SHP77 treated with DMSO at 0.1 percent for 48 hours (cell line): ENCODE measurements around the gene IFIT1.
"Not testable (repeated sequence)": the region's sequence is repeated elsewhere in the genome, so short reads cannot be mapped to it uniquely, and the experiment has no call there.

ENCODE experiments used
- DNase-seq: peaks from one replicate; lab custom pipeline; 2025; lab: John Stamatoyannopoulos, UW

IFIT1 gene

DNA sequence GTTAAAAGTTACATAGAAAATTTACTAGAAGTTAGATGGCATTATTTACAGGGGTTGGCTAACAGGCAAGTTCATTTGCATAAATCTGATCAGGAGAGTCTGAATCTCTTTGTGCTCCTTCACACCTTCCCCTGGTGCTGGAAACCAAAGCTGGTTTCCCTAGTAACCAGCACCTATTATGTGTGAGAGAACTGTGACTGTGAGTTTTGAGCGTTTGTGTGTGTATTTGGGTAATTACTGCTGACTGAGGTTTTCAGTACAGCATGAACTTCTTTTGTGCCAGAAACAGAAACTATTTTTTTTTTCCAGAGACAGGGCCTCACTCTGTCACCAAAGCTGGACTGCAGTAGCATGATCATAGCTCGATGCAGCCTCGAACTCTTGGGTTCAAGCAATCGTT, 24.9 kb upstream of the IFIT1 start:
- no peak for DNase-seq

DNA sequence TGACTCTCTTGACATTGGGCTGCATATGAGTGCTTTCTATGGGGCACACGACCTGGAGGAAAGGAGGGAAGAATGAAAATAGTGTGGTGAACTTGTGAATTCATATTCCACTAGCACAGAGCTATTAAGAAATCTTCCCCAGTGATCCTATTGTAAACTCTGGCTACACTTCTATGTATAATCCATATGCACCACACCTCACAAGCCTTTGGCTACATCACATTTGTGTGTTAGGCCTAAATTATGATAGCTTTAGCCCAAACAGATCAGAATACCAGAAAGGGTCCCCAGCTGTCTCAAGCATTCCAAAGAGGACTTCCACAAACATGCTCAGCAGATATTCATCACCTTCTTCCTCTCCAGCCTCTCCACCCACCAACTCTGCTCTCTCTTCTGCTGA, 24.3 kb upstream of the IFIT1 start:
- no peak for DNase-seq

DNA sequence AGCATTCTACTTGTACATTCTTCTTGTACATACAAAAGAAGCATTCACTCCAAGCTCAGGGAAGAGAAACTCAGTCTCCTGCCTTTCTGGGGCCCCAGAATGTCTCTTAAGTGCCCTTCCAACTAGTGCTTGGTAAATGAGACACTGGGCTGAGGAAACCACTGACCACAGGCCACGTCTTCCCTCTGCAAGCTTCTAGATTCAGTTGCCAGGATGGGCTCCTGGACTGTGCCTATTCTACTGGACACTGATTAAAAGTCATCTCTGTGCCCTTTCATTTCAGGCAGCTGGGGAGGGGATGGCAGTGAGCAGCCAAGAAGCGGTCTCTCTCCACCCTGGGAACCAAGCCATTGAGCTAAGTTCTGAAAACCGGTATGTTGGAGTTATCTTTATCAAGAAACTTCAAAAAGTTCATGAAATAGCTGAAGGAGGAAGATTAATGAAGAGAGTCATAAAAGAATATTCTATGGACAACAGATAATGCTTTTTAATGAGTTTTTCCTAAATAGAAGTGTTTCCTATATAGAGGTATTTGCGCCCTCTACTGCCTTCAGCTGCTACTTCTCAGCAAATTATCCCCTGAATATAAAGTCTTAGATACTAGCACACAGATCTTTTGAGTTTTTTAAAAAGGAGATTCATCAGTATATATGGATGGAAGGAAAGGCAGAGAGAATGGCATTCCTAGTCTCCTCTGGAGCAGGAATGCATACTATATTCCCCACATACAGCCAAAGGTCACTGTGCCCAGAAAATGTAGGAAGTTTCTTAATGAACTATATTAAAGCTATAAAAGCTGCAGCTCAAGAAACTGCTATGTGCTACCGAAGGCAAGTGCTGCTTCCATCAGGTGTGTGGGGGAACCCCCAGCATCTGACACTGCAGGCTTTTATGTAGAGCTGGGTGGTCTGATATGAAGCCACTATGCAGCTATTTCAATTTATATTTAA, 23.0 kb upstream of the IFIT1 start:
- DNase-seq, result no peak

DNA sequence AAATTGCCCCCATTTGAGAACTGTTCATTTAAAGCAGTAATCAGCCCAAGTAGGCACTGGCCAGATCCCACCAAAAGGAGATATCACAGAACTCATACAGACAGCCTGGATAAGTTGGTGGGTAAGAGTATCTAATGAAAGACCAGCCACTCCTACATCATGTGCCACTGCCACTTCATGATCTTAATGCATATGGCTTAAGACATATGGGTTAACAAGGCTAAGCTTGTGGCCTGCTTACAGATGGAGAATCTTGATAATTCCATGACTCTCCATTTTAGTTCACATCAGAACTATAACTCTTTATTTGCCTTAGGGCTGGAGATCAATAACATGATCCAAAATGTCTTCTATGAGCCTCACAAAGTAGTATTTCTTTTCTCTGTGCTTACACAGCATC, 21.3 kb upstream of the IFIT1 start:
- no peak for DNase-seq

DNA sequence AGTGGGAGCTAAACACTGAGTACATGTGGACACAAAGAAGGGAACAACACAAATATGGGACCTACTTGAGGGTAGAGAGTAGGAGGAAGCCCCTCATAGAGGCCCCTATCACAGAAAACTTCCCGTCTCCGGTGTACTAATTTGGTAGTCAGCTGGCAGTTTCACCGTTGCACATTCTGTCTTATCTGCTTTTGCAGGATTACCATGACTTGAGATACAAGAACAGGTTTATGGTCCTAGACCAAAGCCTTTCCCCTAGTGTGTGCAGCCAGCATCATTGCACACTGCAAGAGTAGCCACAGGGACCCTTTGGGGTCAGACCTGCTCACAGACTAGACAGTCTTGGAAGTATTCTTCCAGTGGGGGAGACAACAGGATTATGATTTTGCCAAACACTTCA, 20.4 kb upstream of the IFIT1 start:
- DNase-seq, result no peak

DNA sequence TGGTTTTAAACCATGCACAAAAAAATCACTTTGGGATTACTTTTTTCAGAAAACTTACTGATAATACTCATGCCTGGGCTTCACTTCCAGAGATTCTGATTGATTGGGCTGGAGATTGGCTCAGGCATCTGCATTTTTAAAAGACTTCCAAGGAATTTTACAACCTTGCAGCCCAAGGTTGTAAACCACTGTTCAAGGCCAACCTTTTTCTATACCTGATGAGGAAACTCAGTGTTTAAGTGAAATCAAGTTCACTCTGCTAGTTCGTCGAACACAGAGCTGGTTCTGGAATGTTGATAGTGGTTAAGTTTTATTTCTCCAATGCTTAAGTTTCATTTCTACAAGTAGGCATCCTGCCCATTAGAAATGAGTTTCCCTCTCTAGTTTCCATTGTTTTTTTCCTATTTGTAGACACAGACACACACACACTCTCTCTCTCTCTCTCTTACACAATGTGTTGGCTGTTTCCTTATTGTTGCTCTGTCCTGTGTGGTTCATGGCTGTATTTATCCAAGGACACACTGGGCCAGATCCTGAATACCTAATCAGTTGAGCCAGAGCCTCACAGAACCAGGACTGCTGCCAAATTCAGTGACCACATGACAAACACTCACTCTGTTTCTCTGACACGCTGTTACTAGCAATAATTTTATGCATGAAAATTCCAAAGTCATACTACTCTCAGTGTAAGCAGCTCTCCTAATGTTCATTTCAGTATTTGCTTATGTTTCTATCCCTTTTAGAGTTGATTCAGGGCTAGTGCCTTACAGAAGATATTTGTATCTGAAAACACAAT, 18.3 kb upstream of the IFIT1 start:
- DNase-seq, result no peak

DNA sequence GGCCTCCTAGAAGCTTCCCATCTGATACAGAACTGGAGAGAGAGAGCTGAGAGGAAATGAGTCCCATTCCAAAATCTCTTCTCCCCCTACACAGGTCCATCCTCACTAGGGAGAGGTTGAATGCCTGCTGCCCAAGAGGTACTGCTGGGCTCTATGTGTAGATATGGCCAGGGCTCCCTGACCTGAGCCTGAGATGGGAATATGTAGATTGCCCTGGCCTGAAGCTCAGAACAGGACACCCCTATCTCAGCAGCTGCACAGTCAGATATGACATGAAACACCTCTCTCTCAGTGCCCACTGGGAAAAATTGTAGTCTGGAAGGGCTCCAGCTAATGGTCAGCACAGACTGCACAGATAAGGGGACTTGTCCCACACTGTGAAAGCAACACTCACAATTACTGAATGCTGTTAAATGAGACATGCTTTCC, 17.7 kb upstream of the IFIT1 start:
- no peak for DNase-seq

DNA sequence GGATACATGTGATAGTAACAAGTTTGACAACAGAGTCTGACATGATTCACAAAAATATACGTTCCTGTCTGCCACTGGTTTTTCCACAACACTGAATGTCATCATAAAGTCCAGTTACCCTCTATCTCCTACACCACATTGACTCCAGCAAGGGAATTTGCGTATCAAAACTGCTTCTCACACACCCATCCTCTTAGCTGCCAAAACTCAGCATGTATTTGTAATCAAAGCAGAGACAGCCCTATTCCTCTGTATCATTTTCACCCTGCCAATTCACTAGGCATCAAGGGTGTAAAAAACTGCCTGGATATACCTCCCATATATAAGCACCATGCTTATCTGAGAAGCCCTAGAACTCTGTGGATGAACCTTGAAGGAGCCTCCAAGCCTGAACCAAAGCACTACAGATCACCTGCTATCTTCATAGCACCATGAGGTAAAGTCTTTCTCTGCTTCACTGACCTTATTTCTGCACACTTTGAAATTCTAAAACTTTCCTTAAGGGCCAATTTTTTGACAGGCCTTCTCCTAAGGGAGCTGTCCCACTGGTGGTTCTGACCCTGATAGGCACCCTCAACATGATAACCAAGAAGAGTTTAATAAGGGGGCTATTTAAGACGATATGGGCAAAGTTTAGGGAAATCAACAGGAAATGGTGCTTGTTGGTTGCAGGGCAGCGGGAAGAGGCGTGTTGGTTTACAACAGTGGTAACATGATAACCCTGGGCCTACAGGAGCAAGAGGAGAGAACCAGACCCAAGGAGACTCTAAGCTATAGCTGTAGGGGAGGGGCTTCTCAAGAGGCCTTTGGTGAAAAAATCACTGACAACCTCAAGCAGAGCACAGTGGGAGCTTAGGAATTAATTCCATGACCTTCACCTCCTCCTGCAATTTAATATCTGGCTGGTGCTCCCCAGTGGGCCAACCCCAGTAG, 14.5 kb upstream of the IFIT1 start, which contains the start of gene IFIT1B:
Gene IFIT1B, plus strand, starts transcription at position 352 of the 933 bp plus-strand sequence. Its CDS starts 80 bp downstream, at position 432.
- no peak for DNase-seq

DNA sequence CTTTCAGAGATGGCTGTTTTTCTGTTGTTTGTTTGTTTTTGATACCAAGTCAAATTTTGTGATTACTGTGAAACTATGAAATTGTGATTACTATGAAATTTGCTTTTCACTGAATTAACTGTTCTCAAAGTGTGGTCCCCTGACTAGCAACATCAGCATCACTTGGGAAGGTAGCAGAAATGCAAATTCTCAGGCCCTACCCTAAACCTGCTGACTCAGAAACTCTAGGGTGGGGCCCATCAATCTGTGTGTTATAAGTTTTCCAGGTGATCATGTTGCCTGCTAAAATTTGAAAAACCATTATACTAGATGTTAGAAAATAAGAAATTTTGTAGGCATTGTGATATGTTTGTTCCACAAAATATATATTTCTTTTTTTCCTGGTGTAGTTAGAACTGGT, 13.3 kb upstream of the IFIT1 start:
- no peak for DNase-seq

DNA sequence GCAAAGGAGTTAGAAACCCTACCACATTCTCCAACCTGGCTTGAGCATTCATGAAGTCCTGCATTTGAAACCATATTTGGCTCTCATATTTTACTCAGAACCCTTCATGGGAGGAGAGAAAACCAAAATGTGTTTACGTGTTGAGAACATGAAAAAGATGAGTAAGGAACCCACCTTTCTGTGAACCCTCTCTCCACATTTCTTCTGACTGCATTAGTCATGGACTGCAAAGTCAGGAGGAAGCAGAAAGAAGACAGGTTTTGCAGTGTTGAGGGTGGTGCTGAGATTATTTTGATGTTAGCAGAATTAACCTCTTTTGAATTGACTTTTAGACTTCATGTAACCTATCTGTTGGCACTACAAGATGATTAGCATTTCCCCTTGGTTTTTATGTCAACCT, 9.7 kb upstream of the IFIT1 start:
- DNase-seq, result no peak

DNA sequence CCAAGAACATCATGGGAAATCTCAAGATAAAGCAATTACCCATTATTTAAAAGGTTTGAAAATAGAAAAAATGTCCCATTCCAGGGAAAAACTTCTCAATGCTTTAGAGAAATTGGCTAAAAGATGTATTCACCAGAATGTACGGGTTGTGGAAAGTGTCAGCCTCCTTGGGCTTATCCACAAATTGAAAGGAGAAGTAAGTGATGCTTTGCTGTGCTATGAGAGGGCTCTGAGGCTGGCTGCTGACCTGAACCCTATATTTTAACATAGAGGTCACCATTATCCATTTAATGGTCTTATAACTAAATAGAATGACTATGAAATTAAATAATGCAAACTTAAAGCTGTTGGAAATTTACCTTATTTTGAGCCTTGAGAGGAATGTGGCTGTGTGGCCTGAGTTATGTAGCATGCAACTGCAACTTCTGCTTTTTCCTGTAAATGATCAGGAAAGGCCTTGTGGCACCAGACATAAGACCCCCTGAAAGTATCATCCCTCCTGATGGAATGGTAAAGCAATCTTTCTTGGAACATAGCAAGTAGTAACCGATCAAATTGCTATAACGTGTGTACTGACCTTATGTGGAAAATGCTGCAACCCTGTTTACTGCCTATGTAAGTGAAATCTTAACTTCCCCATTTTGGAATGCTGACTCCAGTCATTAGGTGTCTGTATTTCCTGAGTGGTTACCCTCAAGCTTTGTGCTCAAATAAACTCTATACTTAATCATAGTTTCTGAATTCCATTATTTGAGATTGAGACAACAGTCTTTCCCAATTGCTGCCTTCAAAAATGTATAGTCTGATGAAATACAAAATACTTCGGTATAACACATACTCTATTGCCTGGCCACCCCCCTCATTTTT, 7.7 kb upstream of the IFIT1 start:
- no peak for DNase-seq

DNA sequence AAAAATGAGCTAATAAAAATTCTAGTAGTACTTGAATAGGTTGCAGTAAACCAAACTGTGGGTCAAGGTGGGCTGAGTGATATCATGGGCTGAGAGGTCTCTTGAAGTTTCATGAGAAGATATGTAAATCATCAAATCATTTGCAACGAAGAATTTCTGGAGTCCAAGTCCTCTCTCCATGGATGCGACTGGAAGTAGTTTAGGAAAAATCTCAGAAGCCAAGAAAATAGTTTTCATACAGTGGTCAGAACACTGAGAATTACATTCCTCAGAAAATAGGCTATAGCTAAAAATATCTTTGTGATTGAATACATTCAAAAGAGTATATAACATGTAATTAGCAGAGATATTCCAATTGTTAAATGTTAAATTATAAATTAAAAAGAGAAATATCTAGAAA, 3.6 kb upstream of the IFIT1 start:
- DNase-seq, result no peak

DNA sequence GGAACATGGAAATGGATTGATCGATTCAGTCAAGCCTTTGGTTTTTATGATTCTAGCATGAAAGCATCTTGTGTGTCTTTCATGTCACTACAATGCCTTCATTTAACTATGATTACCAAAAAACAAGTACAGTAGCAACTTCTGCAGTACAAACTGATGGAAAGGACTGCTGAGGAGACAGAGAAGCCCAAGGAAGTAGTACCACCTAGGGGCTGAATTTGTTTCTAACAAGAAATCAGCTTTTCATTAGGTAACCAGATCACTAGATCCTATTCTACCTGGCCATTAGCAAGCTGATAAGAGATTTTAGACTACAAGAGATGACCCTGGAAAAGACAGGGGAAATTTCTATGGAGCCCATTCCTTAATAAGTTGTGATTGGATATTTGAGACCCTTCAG, 3.2 kb upstream of the IFIT1 start:
- no peak for DNase-seq

DNA sequence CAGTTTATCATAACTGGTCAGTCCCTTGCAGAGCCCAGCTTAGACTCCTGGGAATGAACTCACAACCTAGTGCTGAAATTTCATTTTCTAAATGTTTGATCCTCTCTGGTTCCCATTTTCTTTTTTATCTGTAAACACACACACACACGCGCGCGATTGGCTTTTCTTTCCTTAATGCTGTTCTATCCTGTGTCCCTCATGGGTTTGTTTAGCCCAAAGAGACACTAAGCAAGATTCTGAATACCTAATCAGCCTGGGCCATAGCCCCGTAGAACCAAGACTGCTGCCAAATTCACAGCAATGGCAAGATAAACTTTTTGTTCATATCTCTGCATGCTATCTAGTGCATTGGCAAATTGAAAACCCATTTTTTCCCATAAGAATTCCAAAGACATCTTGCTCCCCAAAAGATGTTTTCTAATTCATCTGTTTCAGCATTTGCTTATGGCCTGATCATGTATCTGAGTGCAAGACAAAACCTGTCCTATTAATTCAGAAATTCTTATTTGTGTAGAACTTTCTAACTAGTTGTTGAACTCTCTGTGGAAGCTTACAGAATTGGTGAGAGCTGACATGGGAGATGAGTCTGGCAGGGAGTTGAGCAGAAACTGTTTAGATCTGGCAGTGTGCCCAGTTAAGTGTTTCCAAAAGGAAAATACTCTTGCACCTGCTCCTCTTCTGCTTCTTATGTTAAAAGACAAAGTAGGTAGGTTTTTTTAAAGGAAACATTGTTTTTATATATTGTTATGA, 1.8 kb upstream of the IFIT1 start:
- no peak for DNase-seq

DNA sequence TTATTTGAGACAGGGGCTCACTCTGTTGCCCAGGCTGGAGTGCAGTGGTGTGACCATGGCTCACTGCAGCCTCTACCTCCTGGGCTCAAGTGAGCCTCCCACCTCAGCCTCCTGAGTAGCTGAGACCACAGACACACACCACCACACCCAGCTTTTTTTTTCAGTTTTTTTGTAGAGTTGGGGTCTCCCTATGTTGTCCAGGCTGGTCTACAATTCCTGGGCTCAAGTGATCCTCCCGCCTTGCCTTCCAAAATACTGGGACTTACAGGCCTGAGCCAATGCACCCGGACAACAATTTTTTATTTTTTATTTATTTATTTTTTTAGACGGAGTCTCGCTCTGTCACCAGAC, 1.2 kb upstream of the IFIT1 start:
- DNase-seq, result not testable (repeated sequence)

DNA sequence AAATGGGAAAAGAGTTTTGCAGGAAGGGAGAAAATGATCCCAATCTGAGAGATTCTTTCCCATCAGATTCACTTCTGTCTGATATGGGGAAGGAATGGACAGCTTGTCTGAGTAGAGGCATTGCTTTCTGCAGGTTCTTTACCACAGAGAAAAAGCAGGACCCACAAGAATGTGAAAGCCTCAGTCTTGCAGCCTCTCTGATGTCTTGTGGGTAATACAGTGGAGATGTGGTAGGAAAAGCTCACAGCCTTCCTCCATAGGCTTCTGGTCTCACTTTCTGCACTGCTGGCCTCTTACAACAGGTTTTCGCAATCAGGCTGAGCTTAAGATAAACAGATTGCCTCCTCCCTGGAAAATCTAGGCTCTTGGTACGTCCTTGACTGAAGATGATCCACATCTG, 551 bp downstream of the IFIT1 start:
- DNase-seq, result no peak

DNA sequence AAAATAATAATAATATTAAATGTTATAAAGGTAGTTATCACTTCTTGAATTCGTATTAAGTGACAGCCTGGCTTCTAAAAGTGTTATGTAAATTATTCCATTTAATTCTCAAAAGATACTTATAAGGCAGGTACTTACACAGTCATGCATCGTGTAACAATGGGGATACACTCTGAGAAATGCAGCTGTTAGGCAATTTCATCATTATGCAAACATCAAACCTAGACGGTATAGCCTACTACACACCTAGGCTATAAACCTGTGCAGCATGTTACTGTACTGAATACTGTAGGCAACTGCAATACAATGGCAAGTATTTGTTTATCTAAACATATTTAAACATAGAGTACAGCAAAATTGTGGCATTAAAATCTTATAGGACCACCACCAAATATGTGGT, 1.5 kb downstream of the IFIT1 start:
- no peak for DNase-seq

DNA sequence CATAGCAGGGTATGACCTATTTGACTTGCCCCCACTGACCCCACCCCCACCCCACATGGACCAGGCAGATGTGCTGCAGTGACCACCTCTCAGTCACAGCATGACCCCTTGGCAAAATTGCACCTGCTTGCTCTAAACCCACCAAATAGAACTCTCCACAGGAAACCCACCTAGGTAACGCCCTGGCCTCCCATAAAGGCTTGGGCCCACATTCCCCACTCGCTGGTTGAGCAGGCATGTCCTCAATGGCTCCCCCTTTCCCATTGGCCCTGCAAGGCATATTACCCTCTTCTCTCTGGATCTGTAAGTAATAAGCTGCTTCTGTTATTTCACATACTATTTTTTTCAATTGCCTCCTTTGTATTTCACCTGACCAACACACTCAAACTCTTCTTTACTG, 2.7 kb downstream of the IFIT1 start:
- DNase-seq, result no peak

DNA sequence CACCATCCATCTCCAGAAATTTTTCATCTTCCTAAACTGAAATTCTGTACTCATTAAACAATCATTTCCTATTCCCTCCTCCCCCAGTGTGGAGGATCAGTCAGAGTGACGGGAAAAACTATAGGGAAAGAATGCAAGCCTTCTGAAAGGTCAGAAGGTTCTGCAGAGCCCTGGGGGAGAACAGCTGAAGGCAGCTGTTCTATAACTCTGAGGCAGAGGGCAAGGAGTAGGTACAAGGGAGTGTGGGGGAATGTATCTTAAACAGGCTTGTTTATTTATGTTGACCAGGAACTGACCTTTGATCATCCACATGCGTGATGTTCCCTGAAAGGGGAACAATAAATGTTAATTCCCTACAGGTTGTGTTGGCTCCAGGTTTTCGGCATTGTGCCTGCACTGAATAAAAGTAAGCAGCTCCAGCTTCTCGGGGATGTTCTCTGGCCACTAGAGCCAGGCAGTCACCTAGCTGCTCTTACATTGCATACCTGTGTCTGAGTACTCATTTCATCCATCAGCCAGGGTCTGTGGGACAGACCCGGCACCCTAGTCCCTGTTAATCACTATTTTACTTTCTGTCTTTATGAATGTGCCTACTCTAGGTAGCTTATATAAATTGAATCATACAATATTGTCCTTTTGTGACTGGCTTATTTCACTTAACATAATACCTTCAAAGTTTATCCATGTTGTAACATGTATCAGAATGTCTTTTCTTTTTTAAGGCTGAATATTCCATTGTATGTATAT, 5.8 kb downstream of the IFIT1 start:
- DNase-seq, result no peak

DNA sequence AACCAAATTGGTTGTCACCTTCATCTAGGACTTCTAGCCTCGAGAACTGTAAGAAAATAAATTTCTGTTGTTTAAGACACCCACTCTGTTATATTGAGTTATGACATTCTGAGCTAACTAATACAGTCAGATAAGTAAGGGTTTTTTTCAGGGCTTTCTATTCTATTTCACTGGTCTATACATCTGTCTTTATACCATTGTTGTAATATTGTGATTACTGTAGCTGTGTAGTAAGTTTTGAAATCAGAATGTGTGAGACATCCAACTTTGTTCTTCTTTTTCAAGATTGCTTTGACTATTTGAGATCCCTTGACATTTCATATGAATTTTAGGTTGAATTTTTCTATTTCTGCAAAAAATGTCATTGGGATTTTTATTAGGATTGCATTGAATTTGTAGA, 7.5 kb downstream of the IFIT1 start:
- no peak for DNase-seq
